Suprapubic skin (tissue), 4 donors: ENCODE measurements around the gene LRRTM4. TPM values are rescaled to one million over a fixed set of nuclear protein-coding genes. Genes with fewer than 3 reads are reported as not detected.

ENCODE experiments used
- DNase-seq, 2 donors: peaks; one replicate each; pipeline ENCODE4 v3.0.0-alpha.2; 2019; ENCODE audit warnings: low spot score in 2 of 2
- H3K27ac ChIP-seq: fragments of 200-600 bp; sonication (generic); one replicate; pipeline ENCODE4 v1.5.1; 2019
- H3K27me3 ChIP-seq: fragments of 200-600 bp; sonication (generic); one replicate; pipeline ENCODE4 v1.5.1; 2019
- H3K36me3 ChIP-seq: fragments of 200-600 bp; sonication (generic); one replicate; pipeline ENCODE4 v1.5.1; 2019
- H3K4me1 ChIP-seq: fragments of 200-600 bp; sonication (generic); one replicate; pipeline ENCODE4 v1.5.1; 2019
- H3K4me3 ChIP-seq: fragments of 200-600 bp; sonication (generic); one replicate; pipeline ENCODE4 v1.5.1; 2019; ENCODE audit warnings: mild to moderate bottlenecking
- H3K9me3 ChIP-seq: fragments of 200-600 bp; sonication (generic); one replicate; pipeline ENCODE4 v1.5.1; 2019
- CTCF ChIP-seq, 2 donors: fragments of 200-600 bp in 1 of 2; fragments of 450-650 bp in 1 of 2; sonication (generic) in 1 of 2; IDR thresholded peaks; one replicate each; pipeline ENCODE4 v1.5.1; 2016 to 2019; ENCODE audit warnings: antibody characterized with exemption in 2 of 2, mild to moderate bottlenecking in 1 of 2, moderate library complexity in 1 of 2
- EP300 ChIP-seq: sonication (generic); formaldehyde crosslinking; IDR thresholded peaks from one replicate; pipeline ENCODE4 v1.6.1; 2017; ENCODE audit warnings: antibody characterized with exemption
- POLR2A ChIP-seq, 2 donors: fragments of 450-650 bp; IDR thresholded peaks; one replicate each; pipeline ENCODE4 v1.6.1; 2017; ENCODE audit warnings: antibody characterized with exemption in 2 of 2, mild to moderate bottlenecking in 2 of 2, moderate library complexity in 2 of 2
- POLR2AphosphoS5 ChIP-seq, 3 donors: sonication (generic); formaldehyde crosslinking; IDR thresholded peaks; one replicate each; pipeline ENCODE4 v1.6.1; 2017; ENCODE audit warnings: antibody characterized with exemption in 3 of 3
- WGBS: methylation state at CpG from one replicate; pipeline ENCODE4 v1.1.5; 2018; 5-methylcytosine and 5-hydroxymethylcytosine counted together
- total RNA-seq, 4 donors: library from RNA; depleted of rRNA; stranded (reverse); fragments of >200 nt; gene quantifications; one replicate each; pipeline ENCODE4 v1.1.0, GENCODE V29; 2016

LRRTM4 gene
- total RNA-seq, 4 donors from 2014 or later, result not detected

GRCh38 chr2:77086478-77086877 lies 435.7 kb downstream of the LRRTM4 start:
- Histone ChIP-seq H3K27me3 (no peaks in the 10 kb centered on the region), H3K4me3 (no peak overlapping the region), H3K27ac (no peak overlapping the region), H3K4me1 (no peaks in the 10 kb centered on the region), H3K36me3 (no peaks in the 10 kb centered on the region), H3K9me3 (no peaks in the 10 kb centered on the region)
- DNase-seq, result no peak
- 59% methylated on average over 8 of the region's 8 CpGs for WGBS
- TF ChIP-seq EP300, result no peak
- TF ChIP-seq POLR2AphosphoS5 (IDR thresholded peaks at IDR 0.05), result no peak
- no peak for TF ChIP-seq POLR2A (IDR thresholded peaks at IDR 0.05)
- TF ChIP-seq CTCF (IDR thresholded peaks at IDR 0.05), result no peak

DNA sequence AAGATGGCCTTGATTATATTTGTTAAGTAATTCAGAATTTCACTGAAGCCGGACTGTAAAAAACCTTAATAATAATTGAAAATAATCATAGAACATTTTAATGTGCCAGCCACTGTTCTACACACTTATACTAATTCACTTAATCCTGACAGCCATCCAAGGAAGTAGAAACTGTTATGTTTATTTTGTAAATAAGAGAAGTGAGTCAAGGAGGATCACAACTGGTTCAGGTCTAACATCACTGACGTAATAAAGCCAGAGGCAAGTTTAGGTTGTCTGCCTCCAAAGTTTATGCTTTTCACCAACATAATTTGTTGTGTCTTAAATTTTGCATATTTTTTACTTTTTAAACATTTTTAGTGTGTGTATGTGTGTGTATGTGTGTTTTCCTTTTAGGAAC lies 436.1 kb downstream of the LRRTM4 start:
- H3K27ac ChIP-seq, result no peak overlapping the region
- no peaks in the 10 kb centered on the region for H3K36me3 ChIP-seq
- TF ChIP-seq EP300 (no peak), POLR2A (IDR thresholded peaks at IDR 0.05) (no peak), POLR2AphosphoS5 (IDR thresholded peaks at IDR 0.05) (no peak), CTCF (IDR thresholded peaks at IDR 0.05) (no peak)
- H3K4me3 ChIP-seq, result no peak overlapping the region
- no peaks in the 10 kb centered on the region for H3K27me3 ChIP-seq
- no peaks in the 10 kb centered on the region for H3K4me1 ChIP-seq
- no peak for DNase-seq
- WGBS, result 75% methylated on average over 2 of the region's 2 CpGs
- no peaks in the 10 kb centered on the region for H3K9me3 ChIP-seq

- TF ChIP-seq EP300, result no peak
- no peak for TF ChIP-seq POLR2AphosphoS5 (IDR thresholded peaks at IDR 0.05)
- no peak for TF ChIP-seq POLR2A (IDR thresholded peaks at IDR 0.05)
- no peak for TF ChIP-seq CTCF (IDR thresholded peaks at IDR 0.05)
- no peaks in the 10 kb centered on the region for H3K9me3 ChIP-seq
- DNase-seq, result no peak
- H3K27me3 ChIP-seq, result no peaks in the 10 kb centered on the region
- H3K4me1 ChIP-seq, result no peaks in the 10 kb centered on the region
- WGBS, result 84% methylated on average over 3 of the region's 3 CpGs
- H3K36me3 ChIP-seq, result no peaks in the 10 kb centered on the region
- no peak overlapping the region for H3K27ac ChIP-seq
- no peak overlapping the region for H3K4me3 ChIP-seq
These were observed 436.6 kb downstream of the LRRTM4 start for GRCh38 chr2:77085561-77085960.

DNA sequence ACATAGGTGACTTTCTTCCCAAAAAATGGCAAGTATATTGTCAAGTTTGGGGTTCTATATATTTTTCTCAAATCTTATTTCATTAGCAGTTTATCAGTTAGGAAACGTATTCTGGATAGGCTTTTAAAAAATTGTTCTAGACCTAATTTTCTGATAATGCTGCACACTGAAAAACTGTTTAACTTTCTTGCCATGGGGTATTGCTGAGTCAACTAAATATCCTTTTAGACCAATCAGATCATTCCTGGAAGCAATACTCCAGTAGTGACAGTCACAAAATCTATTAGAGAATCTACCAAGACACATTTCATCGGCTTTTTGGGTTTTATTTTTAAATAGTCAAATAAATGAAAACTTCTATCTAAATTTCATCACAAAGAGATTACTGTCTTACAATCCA lies 440.6 kb downstream of the LRRTM4 start:
- 94% methylated on average over 2 of the region's 2 CpGs for WGBS

GRCh38 chr2:77064324-77064723 lies 457.9 kb downstream of the LRRTM4 start:
- no peak for DNase-seq
- Histone ChIP-seq H3K4me3 (no peak overlapping the region), H3K27ac (no peak overlapping the region), H3K9me3 (no peaks in the 10 kb centered on the region), H3K4me1 (no peaks in the 10 kb centered on the region), H3K27me3 (no peaks in the 10 kb centered on the region), H3K36me3 (no peaks in the 10 kb centered on the region)
- WGBS, result 78% methylated on average over 1 of the region's 1 CpG
- no peak for TF ChIP-seq POLR2AphosphoS5 (IDR thresholded peaks at IDR 0.05)

More for the DNA sequence above, 440.6 kb downstream of the LRRTM4 start:
- Histone ChIP-seq H3K27me3 (no peaks in the 10 kb centered on the region), H3K27ac (no peak overlapping the region), H3K9me3 (no peaks in the 10 kb centered on the region), H3K36me3 (no peaks in the 10 kb centered on the region), H3K4me3 (no peak overlapping the region), H3K4me1 (no peaks in the 10 kb centered on the region)
- DNase-seq, result no peak
- TF ChIP-seq POLR2AphosphoS5 (IDR thresholded peaks at IDR 0.05), result no peak
- TF ChIP-seq CTCF (IDR thresholded peaks at IDR 0.05), result no peak
- no peak for TF ChIP-seq POLR2A (IDR thresholded peaks at IDR 0.05)
- no peak for TF ChIP-seq EP300

DNA sequence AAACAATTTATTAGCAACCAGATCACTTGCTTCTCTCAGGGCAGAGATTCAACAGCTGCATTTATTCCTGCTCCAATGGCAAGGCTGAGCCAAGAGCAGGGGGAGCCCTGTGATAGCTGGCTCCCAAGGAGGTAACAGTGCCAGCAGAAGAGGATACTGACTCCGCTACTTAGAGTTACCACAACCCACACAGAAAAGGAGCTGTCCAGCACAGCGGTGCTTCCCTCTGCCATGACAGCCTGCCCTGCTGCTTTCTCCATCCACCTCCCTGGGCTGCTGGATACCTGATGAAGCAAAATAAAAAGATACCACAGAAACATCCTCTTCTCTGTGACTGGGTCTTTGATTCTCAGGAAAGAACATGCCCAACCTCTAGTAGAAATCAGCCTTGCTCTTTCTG lies 467.2 kb downstream of the LRRTM4 start:
- Histone ChIP-seq H3K9me3 (no peaks in the 10 kb centered on the region), H3K4me1 (no peaks in the 10 kb centered on the region), H3K4me3 (no peak overlapping the region), H3K27me3 (no peaks in the 10 kb centered on the region), H3K36me3 (no peaks in the 10 kb centered on the region), H3K27ac (no peak overlapping the region)
- DNase-seq, result no peak
- TF ChIP-seq CTCF (IDR thresholded peaks at IDR 0.05) (no peak), EP300 (no peak), POLR2AphosphoS5 (IDR thresholded peaks at IDR 0.05) (no peak)
- 25% methylated on average over 2 of the region's 2 CpGs for WGBS
